Endothelial cell of umbilical vein (primary cell): Measurements from ENCODE around the gene PTPRK. TPM values are rescaled to one million over a fixed set of nuclear protein-coding genes. Genes with fewer than 3 reads are reported as not detected.

ENCODE experiments used
- BruUV-seq: library from RNA; stranded (reverse); fragments of 400-500 nt; replicated peaks from 2 replicates; lab custom pipeline; 2021; lab: Mats Ljungman, UMichigan
- CTCF ChIA-PET: fragments of 300-600, 350-600 bp; sonication (Branson Sonifier 250); formaldehyde crosslinking; loops from one replicate; lab custom pipeline; 2021; ENCODE audit warnings: antibody characterized with exemption, inconsistent platforms; lab: Charles Lee
- POLR2A ChIA-PET: fragments of 300-600, 350-600 bp; sonication (Branson Sonifier 250); formaldehyde crosslinking; loops from one replicate; lab custom pipeline; 2021; ENCODE audit warnings: antibody characterized with exemption, inconsistent platforms; lab: Charles Lee
- DNase-seq: peaks from one replicate; pipeline ENCODE4 v3.0.0-alpha.2; 2011; ENCODE audit warnings: low read depth, low spot score
- FAIRE-seq: peaks from 2 replicates; lab custom pipeline; 2011; peaks lifted over from hg19 to GRCh38; lab: Jason Lieb, UNC
- H2AFZ ChIP-seq: 2 replicates; pipeline ENCODE4 v1.6.0; 2012; ENCODE audit warnings: low read depth, low read length, control low read depth, inconsistent platforms
- H3K27ac ChIP-seq: 2 replicates; pipeline ENCODE4 v1.5.1; 2011; ENCODE audit warnings: low read depth, mild to moderate bottlenecking, control low read depth, low read length, moderate library complexity; ENCODE audit not compliant: insufficient read depth
- H3K27me3 ChIP-seq, 2 experiments: 2 replicates each; pipeline versions ENCODE4 v1.6.0 to v1.6.1; 2011; ENCODE audit warnings: low read length in 2 of 2, mixed read lengths in 1 of 2; ENCODE audit not compliant: control insufficient read depth in 2 of 2, insufficient read depth in 2 of 2
- H3K36me3 ChIP-seq, 2 experiments: 2 replicates in 1 of 2; 3 replicates in 1 of 2; pipeline ENCODE4 v1.5.1; 2011; ENCODE audit warnings: low read length in 2 of 2, mild to moderate bottlenecking in 1 of 2, moderate library complexity in 1 of 2; ENCODE audit not compliant: control insufficient read depth in 2 of 2, insufficient read depth in 2 of 2; ENCODE audit errors: extremely low read depth in 1 of 2
- H3K4me1 ChIP-seq: 3 replicates; pipeline ENCODE4 v1.5.1; 2011; ENCODE audit warnings: mild to moderate bottlenecking, low read length; ENCODE audit not compliant: control insufficient read depth, insufficient read depth; ENCODE audit errors: extremely low read depth
- H3K4me2 ChIP-seq: 2 replicates; pipeline ENCODE4 v1.6.1; 2011; ENCODE audit warnings: low read length, control low read depth, mixed read lengths; ENCODE audit not compliant: insufficient read depth
- H3K4me3 ChIP-seq, 3 experiments: fragments of 200-600 bp in 1 of 3; sonication (generic), shearing (Covaris generic) in 1 of 3; replicated peaks in 1 of 3; 2 replicates each; pipeline ENCODE4 v1.5.1; 2011 to 2016; ENCODE audit warnings: control low read depth in 3 of 3, low read length in 3 of 3, mild to moderate bottlenecking in 2 of 3, inconsistent platforms in 1 of 3, low read depth in 1 of 3, moderate library complexity in 1 of 3; ENCODE audit not compliant: insufficient read depth in 1 of 3
- H3K79me2 ChIP-seq: 2 replicates; pipeline ENCODE4 v1.6.0; 2012; ENCODE audit warnings: low read length, inconsistent platforms; ENCODE audit not compliant: control insufficient read depth, insufficient read depth
- H3K9ac ChIP-seq: replicated peaks from 2 replicates; pipeline ENCODE3; 2011; ENCODE audit warnings: low read length, control low read depth; ENCODE audit not compliant: insufficient read depth; ENCODE audit errors: extremely low read depth
- H3K9me1 ChIP-seq: replicated peaks from 3 replicates; pipeline ENCODE4 v1.6.0; 2011; ENCODE audit warnings: mild to moderate bottlenecking, low read length; ENCODE audit not compliant: control insufficient read depth, insufficient read depth; ENCODE audit errors: extremely low read depth
- H3K9me3 ChIP-seq: replicated peaks from 2 replicates; pipeline ENCODE4 v1.5.1; 2012; ENCODE audit warnings: low read length, inconsistent platforms; ENCODE audit not compliant: control insufficient read depth, insufficient read depth
- H4K20me1 ChIP-seq: replicated peaks from 2 replicates; pipeline ENCODE3; 2011; ENCODE audit warnings: mild to moderate bottlenecking, low read length; ENCODE audit not compliant: control insufficient read depth, insufficient read depth; ENCODE audit errors: extremely low read depth
- EZH2 ChIP-seq: IDR thresholded peaks from 2 replicates; pipeline ENCODE4 v1.6.1; 2012; ENCODE audit warnings: borderline replicate concordance, low read depth, mild to moderate bottlenecking, moderate library complexity, low read length, inconsistent platforms; ENCODE audit not compliant: severe bottlenecking
- FOS ChIP-seq: IDR thresholded peaks from 2 replicates; pipeline ENCODE4 v1.6.1; 2011; ENCODE audit warnings: mild to moderate bottlenecking, low read length, moderate library complexity, borderline replicate concordance; ENCODE audit not compliant: insufficient read depth
- GATA2 ChIP-seq: IDR thresholded peaks from 2 replicates; pipeline ENCODE4 v1.7.0; 2011; ENCODE audit warnings: low read depth, mild to moderate bottlenecking, moderate library complexity, mixed read lengths, low read length; ENCODE audit not compliant: insufficient read length, insufficient read depth
- JUN ChIP-seq: IDR thresholded peaks from 2 replicates; pipeline ENCODE4 v1.6.1; 2011; ENCODE audit warnings: borderline replicate concordance, low read depth; ENCODE audit not compliant: insufficient read length, insufficient read depth
- MYC ChIP-seq: IDR thresholded peaks from one replicate; pipeline ENCODE4 v1.6.1; 2011; ENCODE audit warnings: mild to moderate bottlenecking, low read depth, low read length
- POLR2A ChIP-seq: IDR thresholded peaks from 2 replicates; pipeline ENCODE4 v1.6.1; 2012; ENCODE audit warnings: low read depth, mild to moderate bottlenecking, control low read depth, low read length
- POLR2AphosphoS5 ChIP-seq: IDR thresholded peaks from 2 replicates; pipeline ENCODE4 v1.6.1; 2012; ENCODE audit warnings: low read depth, mild to moderate bottlenecking, control low read depth, low read length, moderate library complexity; ENCODE audit not compliant: insufficient read depth
- dilution Hi-C: fragments of 300-500 bp; cut with MboI; formaldehyde crosslinking; loops from one replicate; pipeline ENCODE4 v1.15.0; 2019; ENCODE audit warnings: low sequenced_read_pairs; ENCODE audit not compliant: extremely low pct_ligation_motif_present
- intact Hi-C: fragments of 100-400 bp; cut with micrococcal nuclease; formaldehyde crosslinking; loops from one replicate; pipeline ENCODE4 v1.10.0; 2022
- polyA plus RNA-seq, 4 experiments: library from polyadenylated mRNA; depleted of rRNA in 3 of 4; stranded (reverse) in 3 of 4; unstranded in 1 of 4; fragments of >200 nt; gene quantifications; 2 replicates each; pipeline versions ENCODE4 v1.2.1 to v1.2.3, GENCODE V29; 2011 to 2012; ENCODE audit warnings: missing spikeins in 1 of 4
- total RNA-seq: library from RNA; stranded (reverse); gene quantifications from 2 replicates; pipeline ENCODE4 v1.2.3, GENCODE V29; 2021
- TF ChIP-seq, protein P1 (sequence below): IDR thresholded peaks from 2 replicates; pipeline ENCODE4 v1.6.1; 2011; ENCODE audit not compliant: insufficient read depth, insufficient read length

Gene PTPRK
- total and polyA plus RNA-seq, 2 donors (not counting 3 experiments of a cell fraction or from before 2014, with no cell fraction given), result 15.2 to 74.0 TPM

DNA sequence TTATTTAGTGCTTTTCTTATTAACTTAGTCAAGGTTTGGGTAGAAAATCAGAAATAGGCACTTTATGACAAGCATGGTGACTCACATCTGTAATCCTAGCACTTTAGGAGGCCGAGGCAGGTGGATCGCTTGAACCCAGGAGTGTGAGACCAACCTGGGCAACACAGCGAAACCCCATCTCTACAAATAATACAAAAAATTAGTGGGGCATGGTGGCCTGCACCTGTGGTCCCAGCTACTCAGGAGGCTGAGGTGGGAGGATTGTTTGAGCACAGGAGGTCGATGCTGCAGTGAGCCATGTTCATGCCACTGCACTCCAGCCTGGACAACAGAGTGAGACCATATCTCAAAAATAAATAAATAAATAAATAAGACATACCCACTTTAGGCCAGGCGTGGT is 568.2 kb downstream of the PTPRK start:
- DNase-seq (no peak), FAIRE-seq (no peak)
- Histone ChIP-seq H3K27me3 (no peaks in the 10 kb centered on the region), H3K4me3 (no peak overlapping the region), H3K27ac (no peak overlapping the region), H3K36me3 (no peaks in the 10 kb centered on the region), H2AFZ (no peak overlapping the region), H3K79me2 (no peaks in the 10 kb centered on the region), H4K20me1 (no peaks in the 10 kb centered on the region), H3K9me3 (no peaks in the 10 kb centered on the region), H3K4me2 (no peak overlapping the region), H3K9ac (no peak overlapping the region), H3K4me1 (no peaks in the 10 kb centered on the region), H3K9me1 (no peaks in the 10 kb centered on the region)
- dilution Hi-C loops, result no loop called here
- intact Hi-C loops, result no loop called here
- no TSS peak for BruUV-seq
- CTCF ChIA-PET, result no interaction called here
- POLR2A ChIA-PET, result no interaction called here
- TF ChIP-seq MYC, result no peak
- TF ChIP-seq EZH2, result no peak
- no peak for TF ChIP-seq FOS
- TF ChIP-seq POLR2A, result no peak
- no peak for TF ChIP-seq GATA2
- TF ChIP-seq POLR2AphosphoS5, result no peak
- TF ChIP-seq, protein P1, sequence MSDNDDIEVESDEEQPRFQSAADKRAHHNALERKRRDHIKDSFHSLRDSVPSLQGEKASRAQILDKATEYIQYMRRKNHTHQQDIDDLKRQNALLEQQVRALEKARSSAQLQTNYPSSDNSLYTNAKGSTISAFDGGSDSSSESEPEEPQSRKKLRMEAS, result no peak
- no peak for TF ChIP-seq JUN
